Epithelial cell of prostate (primary cell): Measurements from ENCODE around the gene TSHR.
"Not testable (repeated sequence)": the region's sequence is repeated elsewhere in the genome, so short reads cannot be mapped to it uniquely, and the experiment has no call there.

Source experiments
- DNase-seq: peaks from one replicate; pipeline ENCODE4 v3.0.0-alpha.2; 2011; ENCODE audit warnings: low read depth, low spot score
- H3K27ac ChIP-seq: fragments of 450-650 bp; 2 replicates; pipeline ENCODE4 v1.5.1; 2017; ENCODE audit warnings: mild to moderate bottlenecking

The TSHR gene

DNA sequence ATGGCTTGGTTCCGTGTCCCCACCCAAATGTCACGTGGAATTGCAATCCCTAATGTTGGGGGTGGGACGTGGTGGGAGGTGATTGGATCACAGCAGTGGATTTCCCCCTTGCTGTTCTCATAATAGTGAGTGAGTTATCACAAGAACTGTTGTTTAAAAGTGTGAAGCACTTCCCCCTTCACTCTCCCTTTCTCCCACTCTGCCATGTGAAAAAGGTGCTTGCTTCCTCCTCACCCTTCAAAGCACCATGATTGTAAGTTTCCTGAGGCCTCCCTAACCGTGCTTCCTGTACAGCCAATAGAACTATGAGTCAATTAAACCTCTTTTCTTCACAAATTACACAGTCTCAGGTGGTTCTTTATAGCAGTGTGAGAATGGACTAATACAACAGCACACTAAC lies 8.6 kb upstream of the TSHR start:
- peak overlapping the region; percentile 53 for H3K27ac ChIP-seq
- DNase-seq, result no peak

GRCh38 chr14:80948291-80948690 lies 7.1 kb upstream of the TSHR start:
- no peak for DNase-seq
- no peak overlapping the region for H3K27ac ChIP-seq

- no peak overlapping the region for H3K27ac ChIP-seq
- no peak for DNase-seq
Measured at GRCh38 chr14:80951491-80951890, 3.9 kb upstream of the TSHR start.

GRCh38 chr14:80953211-80953610 lies 2.2 kb upstream of the TSHR start:
- H3K27ac ChIP-seq, DNase-seq: not testable (repeated sequence)

DNA sequence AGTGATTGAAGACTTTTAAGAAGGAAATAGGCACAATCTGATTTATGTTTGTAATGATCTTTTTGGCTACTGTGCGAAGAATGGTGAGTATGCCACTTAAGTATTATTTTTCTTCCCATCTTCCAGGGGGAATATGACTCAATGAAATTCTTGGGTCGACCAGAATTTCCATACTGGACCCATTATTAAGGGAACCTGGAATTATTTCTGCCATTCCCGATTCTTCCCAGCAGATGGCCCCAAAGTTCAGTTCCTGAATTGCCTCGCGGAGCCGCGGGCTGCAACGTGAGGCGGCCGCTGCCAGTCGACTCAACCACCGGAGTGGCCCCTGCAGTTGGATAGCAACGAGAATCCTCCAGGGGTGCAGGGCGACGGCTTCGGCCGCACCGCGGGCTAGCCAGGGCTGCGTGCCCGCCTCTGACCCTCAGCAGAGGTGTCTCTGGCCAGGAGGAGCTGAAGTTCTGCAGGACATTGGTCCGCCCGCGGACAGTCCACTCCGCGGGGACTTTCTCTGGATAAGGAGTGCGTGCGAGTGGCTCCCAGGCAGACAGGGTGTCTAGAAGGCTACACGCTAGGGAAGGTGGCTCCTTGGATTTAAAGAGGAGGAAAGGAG lies 628 bp upstream of the TSHR start:
- H3K27ac ChIP-seq, result no peak overlapping the region
- DNase-seq, result no peak

- H3K27ac ChIP-seq, result no peak overlapping the region
- DNase-seq, result no peak
Measured at GRCh38 chr14:80956102-80956501, 681 bp downstream of the TSHR start.

- no peak for DNase-seq
- no peak overlapping the region for H3K27ac ChIP-seq
Measured at GRCh38 chr14:80956922-80957321, 1.5 kb downstream of the TSHR start.

- no peak for DNase-seq
Measured at GRCh38 chr14:80957613-80958012, 2.2 kb downstream of the TSHR start.

DNA sequence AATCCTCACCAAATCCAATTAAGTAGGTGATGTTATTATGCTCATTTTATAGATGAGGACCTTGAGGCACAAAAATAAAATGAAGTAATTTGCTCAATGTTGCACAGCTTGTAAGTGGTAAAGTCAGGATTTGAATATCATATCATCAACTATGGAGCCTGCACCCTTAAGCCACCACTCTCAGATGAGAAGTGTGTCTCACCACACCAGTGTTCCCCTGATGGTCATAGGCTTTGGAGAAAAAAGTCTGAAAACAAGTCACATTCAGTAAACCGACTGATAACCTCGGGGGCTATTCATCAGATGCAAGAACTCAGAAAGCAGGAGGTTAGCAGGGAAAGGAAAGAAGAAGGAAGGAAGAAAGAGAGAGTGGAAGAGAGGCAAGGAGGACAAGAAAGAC lies 2.8 kb downstream of the TSHR start:
- DNase-seq, result no peak
- H3K27ac ChIP-seq, result no peak overlapping the region

More at GRCh38 chr14:80957613-80958012, 2.2 kb downstream of the TSHR start:
- H3K27ac ChIP-seq, result no peak overlapping the region

GRCh38 chr14:80958939-80959338 lies 3.5 kb downstream of the TSHR start:
- no peak overlapping the region for H3K27ac ChIP-seq
- DNase-seq, result no peak

GRCh38 chr14:80959496-80959895 lies 4.1 kb downstream of the TSHR start:
- no peak overlapping the region for H3K27ac ChIP-seq
- no peak for DNase-seq

DNA sequence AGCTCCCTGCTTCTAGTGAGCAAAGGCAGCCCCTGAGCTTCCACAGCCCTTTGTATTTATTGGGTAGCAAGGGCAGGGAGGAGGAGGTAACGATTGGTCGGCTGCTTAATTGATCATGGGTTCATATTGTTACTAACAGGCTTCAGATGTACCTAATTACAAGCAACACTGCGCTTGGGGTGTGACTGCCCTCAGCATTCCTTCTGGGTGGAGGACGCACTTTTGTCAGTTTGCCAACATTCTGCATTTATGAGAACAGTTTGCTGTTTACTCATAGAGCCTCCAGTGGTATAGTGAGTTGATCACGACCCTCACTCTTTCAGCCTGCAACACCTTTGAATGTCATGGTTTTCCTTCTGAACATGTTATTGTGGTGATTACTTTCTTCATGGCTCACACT lies 9.6 kb downstream of the TSHR start:
- DNase-seq, result no peak
- no peak overlapping the region for H3K27ac ChIP-seq

DNA sequence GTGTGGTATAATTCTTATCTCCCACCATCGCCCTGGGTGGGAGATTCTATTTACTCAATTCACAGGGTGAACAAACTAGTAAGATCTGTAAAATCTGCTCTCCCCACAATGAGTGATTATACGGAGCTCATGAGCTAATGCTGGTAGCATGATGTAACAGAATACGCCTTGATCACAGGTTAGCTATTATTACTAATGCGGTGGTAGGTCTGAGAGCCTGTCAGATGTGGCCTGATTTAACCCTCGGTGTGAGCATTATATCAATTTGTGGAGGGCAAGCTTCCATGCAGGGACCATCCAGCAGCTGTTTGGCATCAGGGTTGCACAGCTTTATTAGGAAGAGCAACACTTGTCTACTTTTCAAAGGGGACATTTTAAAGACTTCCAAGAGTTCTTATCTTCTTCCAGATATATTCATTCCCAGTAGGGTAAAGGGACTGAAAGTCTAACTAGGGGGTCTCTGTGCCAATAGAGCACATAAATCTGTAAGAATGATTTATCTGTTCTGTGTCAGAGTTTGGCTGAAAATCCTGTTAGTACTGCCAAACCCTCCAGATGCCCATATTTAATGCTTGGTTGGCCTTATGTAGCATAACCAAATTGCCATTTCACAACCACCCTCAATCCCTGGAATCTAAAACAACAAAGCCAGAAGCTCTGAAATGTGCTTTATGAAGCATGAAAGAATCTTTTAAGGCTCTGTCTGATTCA lies 18.7 kb downstream of the TSHR start:
- DNase-seq, result no peak
- peak overlapping the region; percentile 21 for H3K27ac ChIP-seq

DNA sequence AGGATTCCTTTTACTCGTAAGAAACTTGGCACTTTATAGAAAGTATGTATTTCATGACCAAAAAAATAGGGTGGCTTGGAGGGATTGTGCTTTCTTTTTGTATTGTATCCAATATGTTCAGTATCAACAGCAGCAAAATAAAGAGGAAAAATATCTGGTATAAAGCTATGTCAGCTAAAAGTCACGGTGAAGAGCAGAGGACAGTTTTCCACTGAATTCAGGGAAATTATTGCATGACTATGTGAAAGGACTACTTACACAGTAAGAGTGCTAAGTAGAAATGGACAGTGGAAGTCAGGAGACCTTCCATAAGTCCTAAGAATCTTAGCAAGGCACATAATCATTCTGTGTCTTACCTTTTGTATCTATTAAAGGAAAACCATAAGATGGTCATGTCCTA lies 19.3 kb downstream of the TSHR start:
- peak overlapping the region; percentile 21 for H3K27ac ChIP-seq
- DNase-seq, result no peak

- DNase-seq, result no peak
- no peak overlapping the region for H3K27ac ChIP-seq
Measured at GRCh38 chr14:80977221-80977620, 21.8 kb downstream of the TSHR start.

- no peak for DNase-seq
- H3K27ac ChIP-seq, result no peak overlapping the region
Measured at GRCh38 chr14:80978403-80978802, 23.0 kb downstream of the TSHR start.

DNA sequence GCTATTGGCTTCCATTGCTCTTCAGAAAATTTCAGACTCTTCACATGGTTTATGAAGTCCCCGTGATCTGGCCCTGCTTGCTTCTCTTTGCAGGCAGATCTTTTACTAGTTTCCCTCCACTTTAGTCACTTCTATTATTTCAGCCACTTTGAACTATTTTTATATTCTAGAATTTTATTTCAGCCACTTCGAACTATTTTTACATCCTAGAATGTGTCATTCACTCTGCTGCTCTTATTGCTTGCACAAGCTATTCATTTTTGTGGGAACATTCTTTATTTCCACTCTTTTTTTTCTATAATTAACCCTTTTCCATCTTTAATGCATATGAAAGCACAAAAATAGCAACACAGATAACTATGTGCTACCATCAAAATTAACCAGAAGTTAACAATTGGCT lies 24.5 kb downstream of the TSHR start:
- H3K27ac ChIP-seq, result no peak overlapping the region
- no peak for DNase-seq

DNA sequence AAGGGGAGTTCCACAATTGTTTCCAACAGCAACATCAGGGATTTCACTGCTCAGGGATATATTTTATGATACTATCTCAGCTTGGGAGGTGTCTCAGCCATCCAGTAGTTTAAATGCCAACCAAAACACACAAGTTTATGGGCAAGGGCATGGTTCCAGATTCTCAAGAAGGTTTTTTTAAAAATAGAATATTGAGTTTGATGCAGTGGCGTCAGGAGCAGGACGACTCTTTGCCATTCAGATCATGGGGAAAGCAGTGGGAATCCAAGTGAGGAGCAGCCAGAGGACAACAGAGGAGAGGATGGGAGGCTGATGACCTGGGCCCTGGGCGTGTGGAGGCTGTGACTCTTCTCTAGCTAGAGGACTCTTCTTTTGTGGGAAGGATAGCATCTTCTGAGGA lies 25.7 kb downstream of the TSHR start:
- no peak for DNase-seq
- H3K27ac ChIP-seq, result no peak overlapping the region

DNA sequence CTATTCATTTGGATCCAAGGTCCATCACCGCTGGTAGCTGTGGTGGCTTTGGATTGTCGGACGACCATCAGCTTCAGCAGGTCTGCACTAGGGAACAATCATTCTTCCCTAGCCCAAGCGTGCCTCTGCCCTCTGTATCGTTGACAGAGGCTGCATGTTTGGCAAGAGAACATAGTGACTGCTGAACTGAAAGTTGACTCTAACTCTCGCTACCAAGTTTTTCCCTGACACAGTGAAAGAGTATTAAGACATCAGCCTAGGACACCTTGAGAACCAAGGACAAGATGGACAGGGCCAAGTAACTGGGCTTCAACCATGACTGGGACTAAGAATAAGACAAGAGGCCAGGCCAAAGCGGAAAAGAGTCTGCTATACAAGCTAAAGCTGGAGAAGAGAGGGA lies 26.3 kb downstream of the TSHR start:
- no peak for DNase-seq
- H3K27ac ChIP-seq, result no peak overlapping the region

- no peak for DNase-seq
- H3K27ac ChIP-seq, result no peak overlapping the region
Measured at GRCh38 chr14:80982711-80983110, 27.3 kb downstream of the TSHR start.

GRCh38 chr14:80987235-80988032 lies 32.0 kb downstream of the TSHR start:
- H3K27ac ChIP-seq, result no peak overlapping the region
- no peak for DNase-seq
